Neural progenitor cell (in vitro differentiated cells): ENCODE results near the gene ARIH2.

Experiments
- CTCF ChIP-seq: fragments of 200-600 bp; sonication (generic); IDR thresholded peaks from 2 replicates; pipeline ENCODE4 v1.5.1; 2017; ENCODE audit warnings: antibody characterized with exemption, mild to moderate bottlenecking
- EZH2 ChIP-seq: fragments of 200-600 bp; sonication (generic); IDR thresholded peaks from 2 replicates; pipeline ENCODE4 v1.6.1; 2017; ENCODE audit warnings: antibody characterized with exemption, mild to moderate bottlenecking, moderate library complexity

- TF ChIP-seq CTCF = no peak
- no peak for TF ChIP-seq EZH2
These were observed 9.3 kb downstream of the ARIH2 start for GRCh38 chr3:48927928-48928327.
